ENCODE data around the gene FHL1.

GRCh38 chrX:136115126-136115903 lies 32.0 kb upstream of the FHL1 start:
- TF ChIP-seq POLR2A (IDR thresholded peaks at IDR 0.05) (no peak), CTCF (IDR thresholded peaks at IDR 0.05) (no peak), POLR2AphosphoS5 (IDR thresholded peaks at IDR 0.05) (no peak), EP300 (IDR thresholded peaks at IDR 0.05; ENCODE audit: low read depth) (no peak)

All from transverse colon (tissue), 4 donors.